ENCODE results near the gene KPRP.

DNA sequence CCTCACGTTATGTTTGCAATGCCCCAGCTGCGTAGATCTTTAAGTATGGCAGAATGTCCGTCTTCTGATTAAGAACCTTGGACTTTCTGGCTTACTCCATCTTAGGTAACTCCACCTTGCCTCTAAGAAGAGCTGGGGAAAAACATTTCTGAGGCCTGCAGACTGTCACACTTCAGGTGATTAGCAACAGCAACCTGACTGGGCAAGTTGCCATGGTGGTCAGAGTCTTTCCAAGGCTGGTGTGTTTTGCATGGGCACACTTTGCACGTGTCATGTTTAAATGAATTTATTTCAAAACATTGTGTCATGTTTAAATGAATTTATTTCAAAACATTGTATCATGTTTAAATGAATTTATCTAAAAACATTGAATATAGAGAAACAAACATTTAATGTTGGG, 811 bp downstream of the KPRP start:
- TF ChIP-seq, protein P1, sequence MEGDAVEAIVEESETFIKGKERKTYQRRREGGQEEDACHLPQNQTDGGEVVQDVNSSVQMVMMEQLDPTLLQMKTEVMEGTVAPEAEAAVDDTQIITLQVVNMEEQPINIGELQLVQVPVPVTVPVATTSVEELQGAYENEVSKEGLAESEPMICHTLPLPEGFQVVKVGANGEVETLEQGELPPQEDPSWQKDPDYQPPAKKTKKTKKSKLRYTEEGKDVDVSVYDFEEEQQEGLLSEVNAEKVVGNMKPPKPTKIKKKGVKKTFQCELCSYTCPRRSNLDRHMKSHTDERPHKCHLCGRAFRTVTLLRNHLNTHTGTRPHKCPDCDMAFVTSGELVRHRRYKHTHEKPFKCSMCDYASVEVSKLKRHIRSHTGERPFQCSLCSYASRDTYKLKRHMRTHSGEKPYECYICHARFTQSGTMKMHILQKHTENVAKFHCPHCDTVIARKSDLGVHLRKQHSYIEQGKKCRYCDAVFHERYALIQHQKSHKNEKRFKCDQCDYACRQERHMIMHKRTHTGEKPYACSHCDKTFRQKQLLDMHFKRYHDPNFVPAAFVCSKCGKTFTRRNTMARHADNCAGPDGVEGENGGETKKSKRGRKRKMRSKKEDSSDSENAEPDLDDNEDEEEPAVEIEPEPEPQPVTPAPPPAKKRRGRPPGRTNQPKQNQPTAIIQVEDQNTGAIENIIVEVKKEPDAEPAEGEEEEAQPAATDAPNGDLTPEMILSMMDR (conservative IDR thresholded peaks at IDR 0.05; ENCODE audit: low read depth in 2 of 2), result no peak
- TF ChIP-seq POLR2AphosphoS5 (IDR thresholded peaks at IDR 0.05; ENCODE audit: low read depth), result no peak
- no peak for TF ChIP-seq EZH2 (IDR thresholded peaks at IDR 0.05; ENCODE audit: low read depth, unreplicated experiment)
- no peak for TF ChIP-seq CREB1 (CRISPR knock-in tag; IDR thresholded peaks at IDR 0.05; ENCODE audit: low read depth)
- no peak for TF ChIP-seq STAT1 (IDR thresholded peaks at IDR 0.05; ENCODE audit: unreplicated experiment)

All from GM23338 (cell line).